HCT116 (cell line): ENCODE data around the gene TUB. TPM values are rescaled to one million over a fixed set of nuclear protein-coding genes. Genes with fewer than 3 reads are reported as not detected.

Source experiments
- ATAC-seq: fragments of 200-7000 bp; cut with Tn5 transposase; 2 replicates; pipeline ENCODE4 v1.9.1; 2020; ENCODE audit warnings: mild to moderate bottlenecking, moderate library complexity
- BruUV-seq: library from RNA; stranded (reverse); fragments of 400-500 nt; replicated peaks from 2 replicates; lab custom pipeline; 2021; lab: Mats Ljungman, UMichigan
- CTCF ChIA-PET: fragments of 300-600 bp; sonication (Branson Sonifier 250); formaldehyde crosslinking; loops from one replicate; lab custom pipeline; 2021; ENCODE audit warnings: antibody characterized with exemption; lab: Charles Lee
- POLR2A ChIA-PET: fragments of 300-600, 350-600 bp; sonication (Branson Sonifier 250); formaldehyde crosslinking; loops from one replicate; lab custom pipeline; 2021; ENCODE audit warnings: antibody characterized with exemption; lab: Charles Lee
- RAD21 ChIA-PET, 2 experiments: fragments of 300-600 bp; sonication (Branson Sonifier 250); formaldehyde crosslinking; loops; one replicate each; lab custom pipeline; 2023; ENCODE audit warnings: low total read pairs in 2 of 2; ENCODE audit not compliant: uncharacterized antibody in 2 of 2, unreplicated experiment in 2 of 2, low non-redundant PET in 1 of 2; lab: Charles Lee
- DNase-seq: peaks from one replicate; pipeline ENCODE4 v3.0.0-alpha.2; 2010; ENCODE audit warnings: low read depth, low spot score
- H2AFZ ChIP-seq: fragments of 200-600 bp; shearing (Covaris generic), sonication (generic); 2 replicates; pipeline ENCODE4 v1.6.1; 2017; ENCODE audit warnings: low read depth, mixed run types, mixed read lengths, antibody characterized with exemption, low read length; ENCODE audit not compliant: poor library complexity, severe bottlenecking
- H3K27ac ChIP-seq: 2 replicates; pipeline ENCODE4 v1.5.1; 2012; ENCODE audit warnings: low read depth, low read length
- H3K27me3 ChIP-seq: fragments of 200-600 bp; sonication (generic); 2 replicates; pipeline ENCODE4 v1.6.1; 2016; ENCODE audit warnings: mixed run types, low read length, mixed read lengths; ENCODE audit not compliant: insufficient read depth
- H3K36me3 ChIP-seq, 2 experiments: fragments of 200-500 bp in 1 of 2; fragments of 200-600 bp in 1 of 2; sonication (Bioruptor generic) in 1 of 2; sonication (generic) in 1 of 2; 2 replicates each; pipeline versions ENCODE4 v1.5.1 to v1.6.1; 2014 to 2016; ENCODE audit warnings: low read length in 2 of 2, inconsistent platforms in 1 of 2, mixed read lengths in 1 of 2, mixed run types in 1 of 2; ENCODE audit not compliant: insufficient read depth in 2 of 2, control insufficient read depth in 1 of 2
- H3K4me1 ChIP-seq, 2 experiments: fragments of 200-600 bp in 1 of 2; sonication (generic) in 1 of 2; 2 replicates each; pipeline versions ENCODE4 v1.5.1 to v1.6.1; 2012 to 2017; ENCODE audit warnings: low read length in 2 of 2, inconsistent platforms in 1 of 2, mild to moderate bottlenecking in 1 of 2, mixed read lengths in 1 of 2, mixed run types in 1 of 2, moderate library complexity in 1 of 2; ENCODE audit not compliant: insufficient read depth in 2 of 2, control insufficient read depth in 1 of 2
- H3K4me2 ChIP-seq: fragments of 200-600 bp; sonication (generic); 2 replicates; pipeline ENCODE4 v1.6.1; 2017; ENCODE audit warnings: mixed run types, low read length, mixed read lengths
- H3K4me3 ChIP-seq, 2 experiments: fragments of 200-600 bp in 1 of 2; sonication (generic) in 1 of 2; replicated peaks in 1 of 2; 2 replicates each; pipeline ENCODE4 v1.5.1; 2011 to 2016; ENCODE audit warnings: low read length in 2 of 2, control low read depth in 1 of 2, low read depth in 1 of 2, mild to moderate bottlenecking in 1 of 2, mixed read lengths in 1 of 2, mixed run types in 1 of 2
- H3K79me2 ChIP-seq: fragments of 200-600 bp; sonication (generic); 2 replicates; pipeline ENCODE4 v1.6.1; 2017; ENCODE audit warnings: mild to moderate bottlenecking, mixed run types, low read length, moderate library complexity, mixed read lengths; ENCODE audit not compliant: insufficient read depth
- H3K9ac ChIP-seq: fragments of 200-600 bp; sonication (generic); 2 replicates; pipeline ENCODE4 v1.6.1; 2016; ENCODE audit warnings: low read length, mixed read lengths
- H3K9me2 ChIP-seq: fragments of 200-600 bp; sonication (generic), shearing (Covaris generic); 2 replicates; pipeline ENCODE4 v1.6.1; 2017; ENCODE audit warnings: mixed run types, mild to moderate bottlenecking, moderate library complexity; ENCODE audit not compliant: insufficient read depth
- H3K9me3 ChIP-seq, 2 experiments: fragments of 200-500 bp in 1 of 2; fragments of 200-600 bp in 1 of 2; sonication (Bioruptor generic) in 1 of 2; sonication (generic) in 1 of 2; 2 replicates each; pipeline ENCODE4 v1.6.1; 2014 to 2017; ENCODE audit warnings: low read length in 2 of 2, mixed read lengths in 2 of 2, inconsistent platforms in 1 of 2, low read depth in 1 of 2, mild to moderate bottlenecking in 1 of 2, mixed run types in 1 of 2, moderate library complexity in 1 of 2; ENCODE audit not compliant: control insufficient read depth in 1 of 2, insufficient read depth in 1 of 2
- H4K20me1 ChIP-seq: fragments of 200-600 bp; sonication (generic), shearing (Covaris generic); 2 replicates; pipeline ENCODE4 v1.6.1; 2017; ENCODE audit warnings: mixed run types, mild to moderate bottlenecking, moderate library complexity; ENCODE audit not compliant: insufficient read depth
- ATF3 ChIP-seq: IDR thresholded peaks from 2 replicates; pipeline ENCODE4 v1.6.1; 2012
- CBX3 ChIP-seq: IDR thresholded peaks from 2 replicates; pipeline ENCODE4 v1.6.1; 2012; ENCODE audit warnings: low read depth
- CEBPB ChIP-seq: IDR thresholded peaks from 2 replicates; pipeline ENCODE4 v1.6.1; 2012; ENCODE audit warnings: low read depth
- CTCF ChIP-seq, 3 experiments: fragments of 200-600 bp in 1 of 3; sonication (generic) in 1 of 3; IDR thresholded peaks in 2 of 3; conservative IDR thresholded peaks in 1 of 3; 2 replicates each; pipeline ENCODE4 v1.5.1; 2012 to 2017; ENCODE audit warnings: low read depth in 2 of 3, low read length in 2 of 3, antibody characterized with exemption in 1 of 3, borderline replicate concordance in 1 of 3, control low read depth in 1 of 3, mild to moderate bottlenecking in 1 of 3, mixed read lengths in 1 of 3, mixed run types in 1 of 3, moderate library complexity in 1 of 3; ENCODE audit not compliant: insufficient read depth in 1 of 3
- EGR1 ChIP-seq: IDR thresholded peaks from 2 replicates; pipeline ENCODE4 v1.6.1; 2012; ENCODE audit warnings: low read depth
- ELF1 ChIP-seq: IDR thresholded peaks from 2 replicates; pipeline ENCODE4 v1.6.1; 2012; ENCODE audit warnings: low read depth, borderline replicate concordance
- EZH2 ChIP-seq: fragments of 200-600 bp; sonication (generic); IDR thresholded peaks from 2 replicates; pipeline ENCODE4 v1.6.1; 2017; ENCODE audit warnings: antibody characterized with exemption, mixed run types
- FOSL1 ChIP-seq: IDR thresholded peaks from 2 replicates; pipeline ENCODE4 v1.6.1; 2012; ENCODE audit warnings: low read depth
- JUND ChIP-seq: IDR thresholded peaks from 2 replicates; pipeline ENCODE4 v1.6.1; 2012
- MAX ChIP-seq: IDR thresholded peaks from 2 replicates; pipeline ENCODE4 v1.6.1; 2012
- POLR2A ChIP-seq: IDR thresholded peaks from 2 replicates; pipeline ENCODE4 v1.7.0; 2011; ENCODE audit warnings: borderline replicate concordance; ENCODE audit not compliant: insufficient read depth, insufficient read length; ENCODE audit errors: extremely low read depth
- POLR2AphosphoS5 ChIP-seq: IDR thresholded peaks from 2 replicates; pipeline ENCODE4 v1.6.1; 2011; ENCODE audit warnings: mild to moderate bottlenecking, low read depth, low read length, moderate library complexity
- RAD21 ChIP-seq: IDR thresholded peaks from 2 replicates; pipeline ENCODE4 v1.6.1; 2012; ENCODE audit warnings: low read depth, mild to moderate bottlenecking
- SIN3A ChIP-seq: IDR thresholded peaks from 2 replicates; pipeline ENCODE4 v1.6.1; 2012; ENCODE audit warnings: low read depth
- SP1 ChIP-seq: IDR thresholded peaks from 2 replicates; pipeline ENCODE4 v1.6.1; 2012; ENCODE audit warnings: low read depth
- SRF ChIP-seq: IDR thresholded peaks from 2 replicates; pipeline ENCODE4 v1.6.1; 2012; ENCODE audit warnings: low read depth
- TCF7L2 ChIP-seq: IDR thresholded peaks from 2 replicates; pipeline ENCODE4 v1.7.0; 2011; ENCODE audit warnings: borderline replicate concordance, inconsistent platforms; ENCODE audit not compliant: insufficient read depth, insufficient read length; ENCODE audit errors: extremely low read depth
- YY1 ChIP-seq: IDR thresholded peaks from 2 replicates; pipeline ENCODE4 v1.6.1; 2011; ENCODE audit warnings: low read length, low read depth, moderate library complexity, mild to moderate bottlenecking; ENCODE audit not compliant: insufficient replicate concordance; ENCODE audit errors: extremely low read depth
- ZBTB33 ChIP-seq: IDR thresholded peaks from 2 replicates; pipeline ENCODE4 v1.6.1; 2011; ENCODE audit warnings: mild to moderate bottlenecking, low read length, moderate library complexity; ENCODE audit not compliant: insufficient replicate concordance; ENCODE audit errors: extremely low read depth
- intact Hi-C: fragments of 100-400 bp; cut with micrococcal nuclease; formaldehyde crosslinking; loops from 2 replicates; pipeline ENCODE4 v1.10.0; 2022
- total RNA-seq: library from RNA; stranded (reverse); gene quantifications from one replicate; pipeline ENCODE4 v1.2.1, GENCODE V29; 2021; ENCODE audit not compliant: unreplicated experiment

Gene TUB
- total RNA-seq, 1 experiment from 2014 or later: 0.02 TPM

GRCh38 chr11:8071616-8072581 is 9.1 kb upstream of the TUB start:
- DNase-seq: no peak
- POLR2A ChIA-PET: no interaction called here

More at GRCh38 chr11:8071616-8072581, 9.1 kb upstream of the TUB start:
- no peaks in the 10 kb centered on the region for H3K9me3 ChIP-seq
- H3K36me3 ChIP-seq: no peaks in the 10 kb centered on the region
- no peak overlapping the region for H3K27ac ChIP-seq
- no peaks in the 10 kb centered on the region for H3K9me2 ChIP-seq
- peaks cover 14 to 15% of the 10 kb centered on the region in 2 experiments for H3K4me1 ChIP-seq
- ChIA-PET CTCF (interaction anchor here (1.0 to 1.3 kb wide), 2 partner anchors 28 to 39 kb away, joined by 3 to 4 read pairs; no protein-coding TSS in a partner anchor), RAD21 (no interaction called here)
- H3K4me2 ChIP-seq: no peak overlapping the region
- intact Hi-C loops: no loop called here
- H3K79me2 ChIP-seq: no peaks in the 10 kb centered on the region
- H4K20me1 ChIP-seq: no peaks in the 10 kb centered on the region
- no peak overlapping the region for H2AFZ ChIP-seq
- BruUV-seq: no TSS peak
- TF ChIP-seq SIN3A: no peak
- TF ChIP-seq POLR2A: no peak
- no peak for TF ChIP-seq CTCF (IDR thresholded peaks at IDR 0.05 in 2 of 3, conservative IDR thresholded peaks at IDR 0.05 in 1 of 3; ENCODE audit: borderline replicate concordance in 1 of 3, insufficient read depth in 1 of 3, low read depth in 2 of 3, low read length in 2 of 3)
- no peak for TF ChIP-seq YY1
- no peak for TF ChIP-seq ATF3
- TF ChIP-seq TCF7L2: no peak
- no peak for TF ChIP-seq POLR2AphosphoS5
- TF ChIP-seq EZH2: no peak
- TF ChIP-seq CEBPB: no peak
- no peak for TF ChIP-seq ELF1
- TF ChIP-seq CBX3: no peak
- TF ChIP-seq SRF: no peak
- TF ChIP-seq ZBTB33: no peak
- TF ChIP-seq SP1: no peak
- TF ChIP-seq JUND: no peak
- no peak for TF ChIP-seq EGR1
- no peak for TF ChIP-seq RAD21
- TF ChIP-seq MAX: no peak
- TF ChIP-seq FOSL1: no peak
- H3K9ac ChIP-seq: no peak overlapping the region
- ATAC-seq: no peak
- H3K27me3 ChIP-seq: 0 out of 2 replicates have a peak, but pooled peaks cover 4% of the 10 kb centered on the region
- H3K4me3 ChIP-seq: no peak overlapping the region
